Smooth muscle cell (in vitro differentiated cells): ENCODE data around the gene PRKCE. TPM values are rescaled to one million over a fixed set of nuclear protein-coding genes. Genes with fewer than 3 reads are reported as not detected.

Source experiments
- DNase-seq: peaks from one replicate; lab custom pipeline; 2025; ENCODE audit not compliant: unreplicated experiment; lab: John Stamatoyannopoulos, UW
- H2AFZ ChIP-seq: fragments of 200-600 bp; sonication (generic); 2 replicates; pipeline ENCODE4 v1.6.0; 2016; ENCODE audit warnings: antibody characterized with exemption, low read depth, mild to moderate bottlenecking
- H3F3A ChIP-seq: fragments of 200-600 bp; sonication (generic); 2 replicates; pipeline ENCODE4 v1.6.0; 2017; ENCODE audit warnings: antibody characterized with exemption, low read depth
- H3K27ac ChIP-seq: fragments of 200-600 bp; sonication (generic); 2 replicates; pipeline ENCODE4 v1.5.1; 2016; ENCODE audit warnings: low read depth, mild to moderate bottlenecking
- H3K27me3 ChIP-seq: fragments of 200-600 bp; sonication (generic); 2 replicates; pipeline ENCODE4 v1.6.1; 2016; ENCODE audit warnings: low read depth, mild to moderate bottlenecking
- H3K36me3 ChIP-seq: fragments of 200-600 bp; sonication (generic); 2 replicates; pipeline ENCODE4 v1.5.1; 2016; ENCODE audit warnings: low read depth
- H3K4me1 ChIP-seq: fragments of 200-600 bp; sonication (generic); 2 replicates; pipeline ENCODE4 v1.5.1; 2016; ENCODE audit warnings: low read depth
- H3K4me2 ChIP-seq: fragments of 200-600 bp; sonication (generic); 2 replicates; pipeline ENCODE4 v1.6.0; 2016; ENCODE audit warnings: mild to moderate bottlenecking
- H3K4me3 ChIP-seq: fragments of 200-600 bp; sonication (generic); 2 replicates; pipeline ENCODE4 v1.5.1; 2016; ENCODE audit warnings: mild to moderate bottlenecking
- H3K79me2 ChIP-seq: fragments of 200-600 bp; sonication (generic); 2 replicates; pipeline ENCODE4 v1.6.0; 2016; ENCODE audit warnings: low read depth, mild to moderate bottlenecking
- H3K9ac ChIP-seq: fragments of 200-600 bp; sonication (generic); 2 replicates; pipeline ENCODE4 v1.6.0; 2016; ENCODE audit warnings: low read depth
- H3K9me3 ChIP-seq: fragments of 200-600 bp; sonication (generic); replicated peaks from 2 replicates; pipeline ENCODE4 v1.5.1; 2016; ENCODE audit warnings: low read depth
- H4K20me1 ChIP-seq: fragments of 200-600 bp; sonication (generic); 2 replicates; pipeline ENCODE4 v1.6.0; 2016; ENCODE audit warnings: low read depth
- WGBS: methylation state at CpG from one replicate; pipeline ENCODE4 v1.1.7; 2016; ENCODE audit warnings: low lambda C conversion rate; 5-methylcytosine and 5-hydroxymethylcytosine counted together
- polyA plus RNA-seq: library from polyadenylated mRNA; unstranded; fragments of >200 nt; fragmentation: Nextera tagmentation; extraction: Ambion mirVana; gene quantifications from 2 replicates; pipeline ENCODE4 v1.2.1, GENCODE V29; 2016
- total RNA-seq: library from RNA; depleted of rRNA; stranded (reverse); fragments of >200 nt; gene quantifications from 2 replicates; pipeline ENCODE4 v1.2.3, GENCODE V29; 2014
- TF ChIP-seq, protein P1 (sequence below): fragments of 200-600 bp; sonication (generic); IDR thresholded peaks from 2 replicates; pipeline ENCODE4 v1.5.1; 2017; ENCODE audit warnings: borderline replicate concordance, mild to moderate bottlenecking, antibody characterized with exemption; ENCODE audit not compliant: insufficient read depth, poor library complexity, severe bottlenecking

Gene PRKCE
- total and polyA plus RNA-seq, 2 experiments from 2014 or later: 20.6 to 29.1 TPM

- no peak for DNase-seq
These were observed 330.0 kb downstream of the PRKCE start for GRCh38 chr2:45981384-45981930.

DNA sequence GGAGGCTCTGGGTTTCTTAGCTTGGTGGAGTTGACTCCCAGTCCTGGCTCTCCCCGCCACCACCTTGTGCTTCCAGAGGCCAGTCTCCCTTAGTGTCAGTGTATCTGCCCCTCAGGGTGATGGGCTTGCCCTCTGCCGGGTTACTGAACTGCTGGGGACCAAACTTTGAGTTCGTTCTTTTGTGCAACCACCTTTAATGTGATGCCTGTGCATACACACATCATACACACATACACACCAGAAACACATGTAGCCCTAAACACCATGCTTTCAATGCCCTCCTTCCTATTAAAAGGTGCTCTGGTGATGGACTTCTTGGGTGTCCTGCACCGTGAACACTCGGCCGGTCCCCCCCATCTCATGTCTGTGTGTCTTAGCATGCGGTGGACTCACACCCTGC lies 330.6 kb downstream of the PRKCE start:
- Histone ChIP-seq H3K4me1 (no peaks in the 10 kb centered on the region), H3K4me3 (no peak overlapping the region), H2AFZ (no peak overlapping the region), H4K20me1 (peaks cover 32% of the 10 kb centered on the region), H3K27ac (no peak overlapping the region), H3F3A (no peaks in the 10 kb centered on the region), H3K4me2 (no peak overlapping the region), H3K9ac (no peak overlapping the region), H3K9me3 (no peaks in the 10 kb centered on the region), H3K27me3 (no peaks in the 10 kb centered on the region), H3K36me3 (no peaks in the 10 kb centered on the region), H3K79me2 (no peaks in the 10 kb centered on the region)
- TF ChIP-seq, protein P1, sequence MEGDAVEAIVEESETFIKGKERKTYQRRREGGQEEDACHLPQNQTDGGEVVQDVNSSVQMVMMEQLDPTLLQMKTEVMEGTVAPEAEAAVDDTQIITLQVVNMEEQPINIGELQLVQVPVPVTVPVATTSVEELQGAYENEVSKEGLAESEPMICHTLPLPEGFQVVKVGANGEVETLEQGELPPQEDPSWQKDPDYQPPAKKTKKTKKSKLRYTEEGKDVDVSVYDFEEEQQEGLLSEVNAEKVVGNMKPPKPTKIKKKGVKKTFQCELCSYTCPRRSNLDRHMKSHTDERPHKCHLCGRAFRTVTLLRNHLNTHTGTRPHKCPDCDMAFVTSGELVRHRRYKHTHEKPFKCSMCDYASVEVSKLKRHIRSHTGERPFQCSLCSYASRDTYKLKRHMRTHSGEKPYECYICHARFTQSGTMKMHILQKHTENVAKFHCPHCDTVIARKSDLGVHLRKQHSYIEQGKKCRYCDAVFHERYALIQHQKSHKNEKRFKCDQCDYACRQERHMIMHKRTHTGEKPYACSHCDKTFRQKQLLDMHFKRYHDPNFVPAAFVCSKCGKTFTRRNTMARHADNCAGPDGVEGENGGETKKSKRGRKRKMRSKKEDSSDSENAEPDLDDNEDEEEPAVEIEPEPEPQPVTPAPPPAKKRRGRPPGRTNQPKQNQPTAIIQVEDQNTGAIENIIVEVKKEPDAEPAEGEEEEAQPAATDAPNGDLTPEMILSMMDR: no peak
- 97% methylated on average over 7 of the region's 7 CpGs for WGBS
- DNase-seq: no peak

More at GRCh38 chr2:45981384-45981930, 330.0 kb downstream of the PRKCE start:
- H3K4me2 ChIP-seq: no peak overlapping the region
- peaks cover 33% of the 10 kb centered on the region for H4K20me1 ChIP-seq
- H3K9me3 ChIP-seq: no peaks in the 10 kb centered on the region
- H3K79me2 ChIP-seq: no peaks in the 10 kb centered on the region
- TF ChIP-seq, protein P1: no peak
- no peaks in the 10 kb centered on the region for H3K4me1 ChIP-seq
- H2AFZ ChIP-seq: no peak overlapping the region
- H3K27me3 ChIP-seq: no peaks in the 10 kb centered on the region
- no peaks in the 10 kb centered on the region for H3K36me3 ChIP-seq
- no peak overlapping the region for H3K4me3 ChIP-seq
- H3K9ac ChIP-seq: no peak overlapping the region
- H3F3A ChIP-seq: no peaks in the 10 kb centered on the region
- no peak overlapping the region for H3K27ac ChIP-seq
- 94% methylated on average over 4 of the region's 4 CpGs for WGBS

DNA sequence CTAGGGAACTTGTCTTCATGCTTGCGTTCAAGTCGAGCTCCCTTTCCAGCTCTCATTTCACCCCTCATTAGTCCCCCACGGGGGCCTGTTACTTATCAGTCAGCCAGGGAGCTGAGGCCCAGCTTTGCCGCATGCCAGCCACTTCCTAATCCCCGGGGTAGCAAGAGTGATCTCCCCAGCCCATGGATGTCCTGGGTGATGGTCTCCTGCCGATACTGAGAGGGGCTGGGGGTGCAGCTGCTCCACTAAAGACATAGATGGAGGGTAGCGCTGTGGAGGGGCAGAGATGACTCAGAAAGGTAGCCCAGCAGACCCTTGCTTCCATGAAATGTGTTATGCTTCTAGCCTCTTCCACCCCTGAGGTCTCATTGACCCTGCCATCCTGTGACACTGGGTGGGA lies 331.7 kb downstream of the PRKCE start:
- peaks cover 26% of the 10 kb centered on the region for H4K20me1 ChIP-seq
- H2AFZ ChIP-seq: no peak overlapping the region
- H3K4me1 ChIP-seq: no peaks in the 10 kb centered on the region
- no peaks in the 10 kb centered on the region for H3K36me3 ChIP-seq
- no peaks in the 10 kb centered on the region for H3K27me3 ChIP-seq
- DNase-seq: no peak
- H3K4me2 ChIP-seq: no peak overlapping the region
- no peak overlapping the region for H3K27ac ChIP-seq
- 97% methylated on average over 7 of the region's 7 CpGs for WGBS
- H3K9me3 ChIP-seq: no peaks in the 10 kb centered on the region
- no peak overlapping the region for H3K4me3 ChIP-seq
- H3F3A ChIP-seq: no peaks in the 10 kb centered on the region
- H3K79me2 ChIP-seq: no peaks in the 10 kb centered on the region
- H3K9ac ChIP-seq: no peak overlapping the region
- TF ChIP-seq, protein P1: no peak

GRCh38 chr2:45984366-45984765 lies 332.9 kb downstream of the PRKCE start:
- Histone ChIP-seq H3K79me2 (no peaks in the 10 kb centered on the region), H3K9me3 (no peaks in the 10 kb centered on the region), H3K27me3 (no peaks in the 10 kb centered on the region), H2AFZ (no peak overlapping the region), H3K27ac (no peak overlapping the region), H3F3A (no peaks in the 10 kb centered on the region), H3K9ac (no peak overlapping the region), H3K36me3 (no peaks in the 10 kb centered on the region), H3K4me2 (no peak overlapping the region), H4K20me1 (peaks cover 15% of the 10 kb centered on the region), H3K4me1 (no peaks in the 10 kb centered on the region), H3K4me3 (no peak overlapping the region)
- WGBS: 89% methylated on average over 7 of the region's 7 CpGs
- TF ChIP-seq, protein P1: no peak
- DNase-seq: no peak
